HepG2 (cell line): ENCODE measurements around the gene PCGF2. TPM values are rescaled to one million over a fixed set of nuclear protein-coding genes. Genes with fewer than 3 reads are reported as not detected.
A peak's percentile ranks its signal among the peaks of the same experiment; 100 is the strongest.

Source experiments
- ADNP ChIP-seq: sonication (generic); formaldehyde crosslinking; IDR thresholded peaks from 2 replicates; pipeline ENCODE4 v1.4.0; 2020; ENCODE audit warnings: missing genetic modification reagents
- AKNA ChIP-seq: sonication (generic); formaldehyde crosslinking; IDR thresholded peaks from 2 replicates; pipeline ENCODE4 v1.4.0; 2020; ENCODE audit warnings: missing genetic modification reagents, borderline replicate concordance
- CCDC6 ChIP-seq: sonication (generic); formaldehyde crosslinking; IDR thresholded peaks from 2 replicates; pipeline ENCODE4 v1.8.1; 2022; ENCODE audit warnings: mild to moderate bottlenecking, missing genetic modification reagents, moderate library complexity
- GATAD1 ChIP-seq: IDR thresholded peaks from 2 replicates; pipeline ENCODE4 v1.6.1; 2016; ENCODE audit warnings: missing genetic modification reagents, missing compliant biosample characterization
- HCFC1 ChIP-seq: fragments of 150-350 bp; IDR thresholded peaks from 2 replicates; pipeline ENCODE4 v1.6.1; 2014; ENCODE audit warnings: low read depth, low read length
- HOXA5 ChIP-seq: sonication (generic); formaldehyde crosslinking; IDR thresholded peaks from 2 replicates; pipeline ENCODE4 v1.4.0; 2020; ENCODE audit warnings: missing genetic modification reagents
- KMT2A ChIP-seq: sonication (generic); formaldehyde crosslinking; IDR thresholded peaks from 2 replicates; pipeline ENCODE4 v1.4.0; 2020; ENCODE audit warnings: missing genetic modification reagents
- MAFK ChIP-seq, 2 experiments: IDR thresholded peaks in 1 of 2; conservative IDR thresholded peaks in 1 of 2; 2 replicates each; pipeline ENCODE4 v1.6.1; 2011; ENCODE audit warnings: improper control_type of control experiment in 2 of 2, low read length in 2 of 2
- PITX1 ChIP-seq: sonication (generic); formaldehyde crosslinking; IDR thresholded peaks from 2 replicates; pipeline ENCODE4 v1.5.1; 2020; ENCODE audit warnings: mild to moderate bottlenecking, missing genetic modification reagents
- THAP11 ChIP-seq: IDR thresholded peaks from 2 replicates; pipeline ENCODE4 v1.6.1; 2016; ENCODE audit warnings: missing biosample characterization, missing genetic modification reagents
- TIGD3 ChIP-seq: sonication (generic); formaldehyde crosslinking; IDR thresholded peaks from 2 replicates; pipeline ENCODE4 v1.5.1; 2020; ENCODE audit warnings: mild to moderate bottlenecking, missing genetic modification reagents, borderline replicate concordance
- ZBTB44 ChIP-seq: sonication (generic); formaldehyde crosslinking; IDR thresholded peaks from 2 replicates; pipeline ENCODE4 v1.4.0; 2020; ENCODE audit warnings: missing genetic modification reagents
- ZNF101 ChIP-seq: sonication (generic); formaldehyde crosslinking; IDR thresholded peaks from 2 replicates; pipeline ENCODE4 v1.4.0; 2020; ENCODE audit warnings: mild to moderate bottlenecking, low read depth, missing genetic modification reagents, borderline replicate concordance
- ZNF234 ChIP-seq: sonication (generic); formaldehyde crosslinking; conservative IDR thresholded peaks from 2 replicates; pipeline ENCODE4 v1.5.1; 2020; ENCODE audit warnings: mild to moderate bottlenecking, missing genetic modification reagents
- ZNF512 ChIP-seq: sonication (generic); formaldehyde crosslinking; IDR thresholded peaks from 2 replicates; pipeline ENCODE4 v1.4.0; 2020; ENCODE audit warnings: mild to moderate bottlenecking, missing genetic modification reagents
- ZNF543 ChIP-seq: sonication (generic); formaldehyde crosslinking; IDR thresholded peaks from 2 replicates; pipeline ENCODE4 v1.4.0; 2020; ENCODE audit warnings: mild to moderate bottlenecking, missing genetic modification reagents
- ZNF550 ChIP-seq: sonication (generic); formaldehyde crosslinking; IDR thresholded peaks from 2 replicates; pipeline ENCODE4 v1.4.0; 2020; ENCODE audit warnings: mild to moderate bottlenecking, missing genetic modification reagents, borderline replicate concordance
- ZNF839 ChIP-seq: sonication (generic); formaldehyde crosslinking; IDR thresholded peaks from 2 replicates; pipeline ENCODE4 v1.4.0; 2020; ENCODE audit warnings: missing genetic modification reagents, mild to moderate bottlenecking, borderline replicate concordance
- ZSCAN5A ChIP-seq: sonication (generic); formaldehyde crosslinking; IDR thresholded peaks from 2 replicates; pipeline ENCODE4 v1.8.0; 2022; ENCODE audit warnings: mild to moderate bottlenecking, missing genetic modification reagents, borderline replicate concordance
- polyA plus RNA-seq, 8 experiments: library from polyadenylated mRNA; depleted of rRNA in 3 of 8; stranded (reverse) in 7 of 8; unstranded in 1 of 8; fragments of >200 nt; fragmentation: Illumina TruSeq in 4 of 8; extraction: Trizol in 4 of 8; gene quantifications; 2 replicates each; pipeline versions ENCODE4 v1.2.1 to v1.2.3, GENCODE V29; 2011 to 2016; ENCODE audit warnings: low read depth in 4 of 8, missing spikeins in 1 of 8, mixed read lengths in 1 of 8; ENCODE audit not compliant: insufficient read depth in 1 of 8
- total RNA-seq, 5 experiments: library from RNA; depleted of rRNA; stranded (reverse); fragments of >200 nt; fragmentation: Illumina TruSeq; extraction: Trizol; gene quantifications; 2 replicates each; pipeline ENCODE4 v1.2.3, GENCODE V29; 2016; ENCODE audit warnings: low read depth in 1 of 5

Gene PCGF2
- total and polyA plus RNA-seq, 2 of the 13 experiments (the other 11 are each of a cell fraction or from before 2014, with no cell fraction given): 11.6 to 29.4 TPM

GRCh38 chr17:38701504-38702165, 46.5 kb downstream of the PCGF2 start (continued):
- TF ChIP-seq HOXA5 (CRISPR knock-in tag) (no peak), ZNF550 (peak; percentile 82; the same call in 1 of the 2 replicates), ZNF512 (no peak), ZNF101 (CRISPR knock-in tag) (no peak), ZNF839 (no peak), ZBTB44 (no peak), TIGD3 (no peak), HCFC1 (no peak), AKNA (no peak), ZNF234 (CRISPR knock-in tag) (no peak), PITX1 (no peak; the same call in 1 of the 2 replicates), ZNF543 (CRISPR knock-in tag) (no peak), THAP11 (no peak; the same call in 1 of the 2 replicates), KMT2A (no peak), ADNP (CRISPR knock-in tag) (no peak), ZSCAN5A (no peak), CCDC6 (peak; percentile 60; the same call in 1 of the 2 replicates), GATAD1 (CRISPR knock-in tag) (no peak), MAFK (conservative IDR thresholded peaks at IDR 0.05 in 1 of 2, IDR thresholded peaks at IDR 0.05 in 1 of 2; ENCODE audit: low read length in 2 of 2) (no peak)
